Adrenal gland (tissue), 12 donors: ENCODE results near the gene METTL14. TPM values are rescaled to one million over a fixed set of nuclear protein-coding genes. Genes with fewer than 3 reads are reported as not detected.

Experiments used
- DNase-seq, 7 donors: peaks; one replicate each; pipeline ENCODE4 v3.0.0-alpha.2; 2019 to 2020
- H3K27ac ChIP-seq, 5 donors: fragments of 200-600 bp; sonication (generic) in 4 of 5; 1 replicate in 3 of 5; 2 replicates in 2 of 5; pipeline versions ENCODE4 v1.5.1 to v1.8.0; 2016 to 2020; ENCODE audit warnings: mild to moderate bottlenecking in 1 of 5
- H3K27me3 ChIP-seq: fragments of 200-600 bp; 2 replicates; pipeline ENCODE4 v1.8.0; 2021
- H3K36me3 ChIP-seq, 2 donors: fragments of 200-600 bp; replicated peaks in 1 of 2; 1 replicate in 1 of 2; 2 replicates in 1 of 2; pipeline versions ENCODE4 v1.5.1 to v1.8.0; 2018 to 2022
- H3K4me1 ChIP-seq, 2 donors: fragments of 200-600 bp; replicated peaks in 1 of 2; 1 replicate in 1 of 2; 2 replicates in 1 of 2; pipeline versions ENCODE4 v1.5.1 to v1.8.0; 2018 to 2021
- H3K4me3 ChIP-seq, 4 donors: fragments of 200-600 bp; sonication (generic) in 3 of 4; one replicate each; pipeline ENCODE4 v1.5.1; 2016 to 2018
- H3K9me3 ChIP-seq, 3 donors: fragments of 200-600 bp; sonication (generic) in 1 of 3; replicated peaks in 1 of 3; 1 replicate in 2 of 3; 2 replicates in 1 of 3; pipeline versions ENCODE4 v1.5.1 to v1.8.0; 2016 to 2021
- POLR2A ChIP-seq, 2 donors: fragments of 450-650 bp; IDR thresholded peaks; one replicate each; pipeline ENCODE4 v1.6.1; 2017; ENCODE audit warnings: antibody characterized with exemption in 2 of 2, mild to moderate bottlenecking in 2 of 2, moderate library complexity in 1 of 2
- WGBS, 4 donors: extraction: QIAGEN DNeasy Blood & Tissue Kit in 2 of 4; methylation state at CpG; one replicate each; pipeline versions ENCODE4 v1.1.5 to v1.1.7; 2013 to 2017; 5-methylcytosine and 5-hydroxymethylcytosine counted together
- intact Hi-C, 2 donors: fragments of 100-400 bp; cut with DNase I; formaldehyde crosslinking; loops; one replicate each; pipeline versions ENCODE4 v1.14.1 to v1.15.0; 2022 to 2023
- polyA plus RNA-seq, 3 donors: library from polyadenylated mRNA; stranded (reverse); fragments of 200-250 nt in 2 of 3; fragments of 350-450 nt in 1 of 3; fragmentation: Illumina TruSeq in 1 of 3; extraction: RNeasy Lipid Tissue Mini Kit (QIAGEN cat#74804) in 1 of 3; gene quantifications; one replicate each; pipeline ENCODE4 v1.2.3, GENCODE V29; 2013 to 2014
- total RNA-seq, 9 donors: library from RNA; depleted of rRNA in 4 of 9; stranded (reverse); fragments of >200 nt in 4 of 9; fragments of 120-200 nt in 1 of 9; fragmentation: NEBNext Ultra II Directional in 1 of 9; extraction: Animal tissue kit (Norgen Biotek cat#: 25700) in 1 of 9; gene quantifications; one replicate each; pipeline versions ENCODE4 v1.1.0 to v1.2.4, GENCODE V29; 2013 to 2023
- TF ChIP-seq, protein P1 (sequence below), 6 experiments: fragments of 450-650 bp in 4 of 6; fragments of 200-600 bp in 2 of 6; sonication (generic) in 1 of 6; IDR thresholded peaks; 1 replicate in 5 of 6; 2 replicates in 1 of 6; pipeline versions ENCODE4 v1.5.1 to v1.8.0; 2016 to 2021; ENCODE audit warnings: antibody characterized with exemption in 6 of 6, mild to moderate bottlenecking in 2 of 6, moderate library complexity in 1 of 6
- donor health status: healthy with polysubstance abuse.
- donor health status: Bipolar disorder and iron deficiency.
- donor health status: DM: yes; HTN: yes; CAD: no.
- donor health status: DM: no; HTN: no; CAD: no.
- donor health status: DM: no; HTN: no; CAD: no.
- donor health status: DM: yes; HTN: yes; CAD: no.

METTL14 gene
- total and polyA plus RNA-seq, 12 donors: 5.1 to 50.8 (median 33.6) TPM

DNA sequence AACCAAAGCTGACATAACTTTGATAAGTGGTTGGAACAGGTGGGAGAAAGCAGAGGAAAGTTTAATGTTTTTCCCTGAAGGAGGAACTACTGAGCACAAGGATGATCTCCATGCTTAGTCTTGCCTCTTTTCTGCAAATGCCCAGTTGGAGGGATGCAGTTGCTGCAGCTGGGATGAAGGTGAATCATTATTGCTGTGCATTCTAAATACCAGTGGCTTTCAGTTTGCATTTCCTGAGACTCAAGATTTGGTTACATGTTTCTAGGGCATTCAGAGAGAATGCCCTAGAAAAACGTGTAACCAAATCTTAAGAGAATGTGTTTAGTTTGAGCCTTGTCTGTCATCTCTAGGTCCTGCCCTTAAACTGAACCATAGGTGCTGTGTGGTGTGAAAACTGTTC is 42.2 kb downstream of the METTL14 start:
- WGBS, 4 donors: 50 to 71% (median 67%) methylated on average over 1 of the region's 1 CpG
- DNase-seq: no peak
- no peaks in the 10 kb centered on the region for H3K9me3 ChIP-seq
- H3K27ac ChIP-seq: no peak overlapping the region
- peaks cover 0 to 80% of the 10 kb centered on the region in 2 donors for H3K36me3 ChIP-seq
- intact Hi-C loops: no loop called here
- H3K27me3 ChIP-seq: no peaks in the 10 kb centered on the region
- TF ChIP-seq POLR2A (IDR thresholded peaks at IDR 0.05): no peak
- TF ChIP-seq, protein P1, sequence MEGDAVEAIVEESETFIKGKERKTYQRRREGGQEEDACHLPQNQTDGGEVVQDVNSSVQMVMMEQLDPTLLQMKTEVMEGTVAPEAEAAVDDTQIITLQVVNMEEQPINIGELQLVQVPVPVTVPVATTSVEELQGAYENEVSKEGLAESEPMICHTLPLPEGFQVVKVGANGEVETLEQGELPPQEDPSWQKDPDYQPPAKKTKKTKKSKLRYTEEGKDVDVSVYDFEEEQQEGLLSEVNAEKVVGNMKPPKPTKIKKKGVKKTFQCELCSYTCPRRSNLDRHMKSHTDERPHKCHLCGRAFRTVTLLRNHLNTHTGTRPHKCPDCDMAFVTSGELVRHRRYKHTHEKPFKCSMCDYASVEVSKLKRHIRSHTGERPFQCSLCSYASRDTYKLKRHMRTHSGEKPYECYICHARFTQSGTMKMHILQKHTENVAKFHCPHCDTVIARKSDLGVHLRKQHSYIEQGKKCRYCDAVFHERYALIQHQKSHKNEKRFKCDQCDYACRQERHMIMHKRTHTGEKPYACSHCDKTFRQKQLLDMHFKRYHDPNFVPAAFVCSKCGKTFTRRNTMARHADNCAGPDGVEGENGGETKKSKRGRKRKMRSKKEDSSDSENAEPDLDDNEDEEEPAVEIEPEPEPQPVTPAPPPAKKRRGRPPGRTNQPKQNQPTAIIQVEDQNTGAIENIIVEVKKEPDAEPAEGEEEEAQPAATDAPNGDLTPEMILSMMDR (IDR thresholded peaks at IDR 0.05): no peak
- H3K4me1 ChIP-seq: no peaks in the 10 kb centered on the region
- no peak overlapping the region for H3K4me3 ChIP-seq

DNA sequence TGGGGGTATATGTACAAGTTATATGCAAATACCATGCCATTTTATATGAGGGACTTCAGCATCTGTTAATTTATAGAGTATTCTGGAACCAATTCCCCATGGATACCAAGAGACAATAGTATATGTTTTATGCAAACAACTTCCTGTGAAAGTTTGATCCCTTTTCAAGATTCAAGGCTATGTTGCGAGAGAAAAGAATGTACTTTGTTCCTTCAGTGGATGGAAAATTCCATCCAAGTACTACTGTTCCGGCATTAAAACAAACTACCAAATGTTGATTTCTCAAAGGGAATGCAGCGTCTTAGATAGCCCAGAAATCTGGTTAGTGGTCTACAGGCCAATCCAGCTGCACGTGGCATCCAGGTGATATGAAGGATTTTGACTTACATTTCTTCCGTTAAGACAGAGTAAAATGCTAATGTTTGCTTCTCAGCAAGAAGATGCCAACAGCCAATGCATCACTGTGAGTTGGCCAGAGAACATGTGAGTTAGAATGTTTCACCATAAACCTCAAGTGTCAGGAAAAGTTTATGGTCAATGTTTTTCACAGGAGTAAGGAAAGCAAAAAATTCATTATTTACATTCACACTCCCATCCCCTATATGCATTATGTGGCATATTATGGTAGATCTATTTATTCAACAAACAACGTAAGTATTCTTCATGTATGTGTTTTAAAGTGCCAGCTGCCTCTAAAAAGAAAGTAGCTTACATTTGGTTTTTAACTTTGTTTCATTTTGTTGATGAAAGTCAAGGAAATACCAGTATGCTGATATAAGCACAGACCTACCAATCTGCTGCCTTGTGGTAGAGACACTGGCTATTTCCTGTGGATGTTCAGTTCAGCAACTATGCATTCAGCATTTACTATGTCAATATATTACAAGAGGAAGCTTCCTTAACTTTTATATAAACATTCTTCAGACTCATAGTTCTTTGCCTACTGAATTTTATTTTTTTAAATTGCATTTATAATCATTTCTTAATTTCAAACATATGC is 44.4 kb downstream of the METTL14 start:
- Histone ChIP-seq H3K4me1 (no peaks in the 10 kb centered on the region), H3K27me3 (no peaks in the 10 kb centered on the region), H3K36me3 (peaks cover 0 to 91% of the 10 kb centered on the region in 2 donors), H3K27ac (peak overlapping the region in 2 of 5 donors; percentile 15 to 45), H3K4me3 (no peak overlapping the region), H3K9me3 (no peaks in the 10 kb centered on the region)
- WGBS, 4 donors: 78 to 88% (median 80%) methylated on average over 6 of the region's 6 CpGs
- intact Hi-C loops: loop anchor here in 1 of 2 donors (10.0 kb wide), 1 partner anchor 245 kb away; no protein-coding TSS in a partner anchor
- DNase-seq: no peak
- TF ChIP-seq, protein P1 (IDR thresholded peaks at IDR 0.05): no peak
- no peak for TF ChIP-seq POLR2A (IDR thresholded peaks at IDR 0.05)

DNA sequence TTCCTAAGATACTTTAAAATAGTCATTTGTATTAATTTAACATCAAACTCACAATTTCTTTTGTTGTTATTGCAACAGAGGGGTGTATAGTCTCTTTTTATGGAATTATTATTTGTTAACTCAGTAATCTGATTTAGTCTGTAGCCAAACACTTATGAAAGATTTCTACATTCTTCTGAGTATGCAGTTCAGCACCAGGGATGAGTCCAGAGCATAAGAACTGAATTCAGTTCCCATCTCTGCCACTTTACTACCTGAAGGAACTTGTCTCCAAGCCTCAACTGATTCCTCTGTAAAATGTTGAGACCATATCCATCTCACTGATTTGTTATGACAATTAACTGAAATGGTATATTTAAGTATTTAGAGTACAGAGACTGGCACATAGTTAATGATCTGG is 45.5 kb downstream of the METTL14 start:
- Histone ChIP-seq H3K4me3 (no peak overlapping the region), H3K27ac (no peak overlapping the region), H3K4me1 (no peaks in the 10 kb centered on the region), H3K9me3 (no peaks in the 10 kb centered on the region), H3K36me3 (peaks cover 0 to 83% of the 10 kb centered on the region in 2 donors), H3K27me3 (no peaks in the 10 kb centered on the region)
- no peak for DNase-seq
- no peak for TF ChIP-seq POLR2A (IDR thresholded peaks at IDR 0.05)
- TF ChIP-seq, protein P1 (IDR thresholded peaks at IDR 0.05): no peak
- intact Hi-C loops: loop anchor here in 1 of 2 donors (10.0 kb wide), 1 partner anchor 244 kb away; no protein-coding TSS in a partner anchor

DNA sequence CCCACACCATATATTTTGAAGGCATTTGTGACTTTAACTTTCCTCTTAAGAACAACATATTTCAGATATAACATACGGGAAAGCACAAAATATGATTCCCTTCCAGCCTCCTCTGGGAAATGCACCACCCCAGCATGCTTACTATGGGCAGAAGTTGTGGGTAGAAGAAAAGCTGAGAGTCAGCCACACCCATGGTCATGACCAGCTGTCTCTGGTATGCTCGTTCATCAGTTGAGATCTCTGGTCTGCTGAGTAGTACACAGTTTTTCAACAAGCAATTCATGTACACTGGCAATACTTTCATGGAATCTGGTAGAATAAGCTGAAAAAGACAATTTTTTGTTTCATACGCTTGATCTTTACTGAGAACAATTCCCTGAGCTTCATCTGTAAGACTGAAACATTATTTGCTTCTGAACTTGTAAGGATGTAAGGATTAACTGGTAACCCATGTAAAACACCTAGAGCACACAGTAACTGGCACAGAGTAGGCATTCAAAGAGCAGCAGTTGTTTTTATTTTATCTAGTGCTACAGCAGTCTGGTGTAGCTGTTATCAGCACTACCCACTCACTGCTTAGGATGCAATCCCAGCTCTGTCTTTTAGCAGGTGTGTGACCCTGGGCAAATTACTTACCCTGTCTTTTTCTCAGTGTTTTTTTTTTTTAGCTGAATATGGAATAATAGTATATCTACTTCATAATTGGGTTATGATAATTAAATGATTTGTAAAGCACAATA is 47.6 kb downstream of the METTL14 start:
- no peaks in the 10 kb centered on the region for H3K4me1 ChIP-seq
- H3K27ac ChIP-seq: no peak overlapping the region
- peaks cover 0 to 75% of the 10 kb centered on the region in 2 donors for H3K36me3 ChIP-seq
- WGBS, 4 donors: 54 to 84% (median 67%) methylated on average over 3 of the region's 3 CpGs
- TF ChIP-seq, protein P1 (IDR thresholded peaks at IDR 0.05): no peak
- no peak for TF ChIP-seq POLR2A (IDR thresholded peaks at IDR 0.05)
- no peak overlapping the region for H3K4me3 ChIP-seq
- no peaks in the 10 kb centered on the region for H3K27me3 ChIP-seq
- intact Hi-C loops: loop anchor here in 1 of 2 donors (10.0 kb wide), 1 partner anchor 242 kb away; no protein-coding TSS in a partner anchor
- no peak for DNase-seq
- H3K9me3 ChIP-seq: no peaks in the 10 kb centered on the region
